Stimulated activated CD8-positive, alpha-beta memory T cell treated with anti-CD3 and anti-CD28 coated beads, Interleukin-7, amount 100 ng/mL, for 4 hours (primary cell): Measurements from ENCODE around the gene CNEP1R1.

Experiments
- DNase-seq, 2 donors: peaks; one replicate each; pipeline ENCODE4 v3.0.0-alpha.2; 2020; ENCODE audit warnings: low read depth in 2 of 2

CNEP1R1 gene

GRCh38 chr16:50065241-50065623, 40.2 kb downstream of the CNEP1R1 start:
- DNase-seq: no peak

DNA sequence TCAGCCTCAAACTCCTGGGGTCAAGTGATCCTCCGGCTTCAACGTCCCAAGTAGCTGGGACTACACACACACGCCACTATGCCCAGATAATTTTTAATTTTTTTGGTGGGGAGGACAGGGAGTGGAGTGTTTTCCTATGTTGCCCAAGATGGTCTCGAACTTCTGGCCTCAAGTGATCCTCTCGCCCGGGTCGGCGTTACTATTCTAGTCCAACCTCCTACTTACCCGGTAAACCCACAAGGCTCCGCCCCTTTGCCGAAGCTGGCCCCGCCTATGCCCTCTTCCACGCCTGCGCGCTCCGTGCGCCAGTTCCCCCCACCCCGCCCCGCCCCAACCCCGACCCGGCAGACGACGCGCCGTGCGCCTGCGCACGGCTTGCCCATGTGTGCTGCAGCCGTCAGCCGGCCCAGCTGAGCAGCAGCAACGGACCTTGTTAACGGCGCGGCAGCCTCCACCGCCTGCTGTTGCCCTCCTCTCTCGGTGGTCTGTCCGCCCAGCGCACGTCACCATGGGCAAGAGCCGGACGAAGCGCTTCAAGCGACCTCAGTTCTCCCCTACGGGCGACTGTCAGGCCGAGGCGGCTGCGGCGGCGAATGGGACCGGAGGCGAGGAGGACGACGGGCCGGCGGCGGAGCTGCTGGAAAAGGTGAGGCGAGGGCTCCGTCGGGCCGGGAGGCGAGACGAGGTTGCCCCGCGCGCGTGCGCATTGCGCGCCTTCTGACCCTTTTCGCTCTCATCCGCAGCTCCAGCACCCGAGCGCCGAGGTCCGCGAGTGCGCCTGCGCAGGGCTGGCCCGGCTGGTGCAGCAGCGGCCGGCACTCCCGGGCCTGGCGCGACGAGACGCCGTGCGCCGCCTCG, 40.8 kb downstream of the CNEP1R1 start, which contains the start of gene HEATR3:
HEATR3 (plus strand) TSS at position 347 of the 858 bp plus-strand sequence; CDS start at position 509, 162 bp downstream.
- peak; percentile 87 for DNase-seq

GRCh38 chr16:50066482-50067289, 41.7 kb downstream of the CNEP1R1 start:
- no peak for DNase-seq

- no peak for DNase-seq
Measured at GRCh38 chr16:50067290-50067853, 42.3 kb downstream of the CNEP1R1 start.

DNA sequence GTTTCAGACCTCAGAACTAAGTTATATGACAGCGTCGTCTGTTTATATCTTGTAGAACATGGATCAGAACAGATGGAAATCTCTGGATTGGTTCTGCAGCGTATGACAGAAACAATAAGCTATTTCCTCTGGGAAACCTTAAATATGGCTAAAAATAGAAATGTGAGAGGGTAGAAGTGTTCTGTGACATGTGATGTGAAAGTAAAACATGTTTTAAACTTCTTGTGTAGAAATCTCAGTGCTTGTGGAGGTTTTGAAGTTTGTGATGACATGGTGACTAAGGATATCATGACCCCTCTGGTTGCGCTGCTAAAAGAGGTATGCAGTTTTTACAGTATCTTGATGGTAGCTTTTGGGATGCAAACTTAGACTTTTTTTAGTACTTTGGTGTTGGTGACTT, 43.5 kb downstream of the CNEP1R1 start:
- DNase-seq: no peak

- no peak for DNase-seq
Measured at GRCh38 chr16:50069060-50069459, 44.0 kb downstream of the CNEP1R1 start.

- DNase-seq: no peak
Measured at GRCh38 chr16:50071075-50071671, 46.1 kb downstream of the CNEP1R1 start.

DNA sequence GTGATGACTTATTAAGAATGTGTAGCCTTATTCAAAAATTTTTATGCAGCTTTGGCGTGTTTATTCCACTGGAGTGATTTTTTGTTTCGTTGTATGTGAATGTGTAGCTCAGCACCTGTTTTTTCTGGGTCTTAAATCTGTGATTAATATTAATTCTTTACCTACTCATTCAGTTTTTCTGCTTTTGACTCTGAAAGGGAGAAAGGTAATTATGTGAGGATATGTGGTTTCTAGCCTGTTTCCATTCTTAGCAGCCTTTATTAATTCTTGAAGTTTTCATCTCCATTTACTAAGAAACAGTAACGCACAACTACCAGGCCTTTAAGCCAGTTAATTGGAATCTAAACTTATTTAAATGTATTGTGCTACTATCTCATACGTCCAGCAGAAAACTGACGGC, 47.7 kb downstream of the CNEP1R1 start:
- no peak for DNase-seq

GRCh38 chr16:50079397-50080140, 54.5 kb downstream of the CNEP1R1 start:
- no peak for DNase-seq

DNA sequence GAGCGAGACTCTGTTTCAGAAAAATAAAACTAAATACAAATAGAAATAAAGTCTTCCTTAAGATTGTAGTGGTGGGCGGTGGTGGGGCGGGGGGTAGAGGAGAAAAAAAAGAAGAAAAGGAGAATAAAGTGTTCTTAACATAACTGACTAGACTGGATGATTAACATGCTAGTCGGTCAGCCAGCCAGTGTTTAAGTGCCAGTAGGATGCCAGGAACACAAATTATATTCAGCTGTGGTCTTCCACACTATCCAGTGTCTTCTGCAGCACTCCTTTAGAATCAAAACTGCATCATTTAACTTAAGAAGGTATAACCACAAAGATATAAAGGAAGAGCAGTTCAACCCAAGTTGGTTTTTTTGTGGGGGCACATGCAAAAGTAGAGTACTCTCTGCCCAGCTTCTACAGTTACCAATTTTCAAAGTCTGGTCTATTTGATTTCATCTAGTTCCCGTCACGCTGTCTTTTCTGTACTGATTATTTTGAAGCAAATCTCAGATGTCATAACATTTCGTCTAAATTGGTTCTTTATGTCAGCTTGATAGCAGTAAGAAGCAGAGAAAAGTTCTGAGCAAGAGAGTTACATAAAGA, 56.5 kb downstream of the CNEP1R1 start:
- DNase-seq: no peak

DNA sequence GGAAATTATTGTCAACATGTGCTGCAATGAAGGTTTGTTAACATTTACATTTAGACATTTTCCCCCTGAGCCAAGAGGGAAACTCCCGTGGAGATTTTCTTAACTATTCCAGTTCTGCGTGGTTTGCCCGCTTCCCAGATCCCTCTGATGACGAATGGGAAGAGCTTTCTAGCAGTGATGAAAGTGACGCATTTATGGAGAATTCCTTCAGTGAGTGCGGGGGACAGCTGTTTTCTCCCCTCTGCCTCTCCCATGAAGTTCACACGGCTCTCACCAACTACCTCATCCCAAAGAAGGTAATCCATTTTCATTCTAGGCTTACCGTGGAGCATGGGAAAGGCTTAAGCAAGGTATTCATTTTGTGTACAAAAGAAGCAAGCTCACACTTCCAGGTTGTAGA, 59.0 kb downstream of the CNEP1R1 start:
- no peak for DNase-seq

DNA sequence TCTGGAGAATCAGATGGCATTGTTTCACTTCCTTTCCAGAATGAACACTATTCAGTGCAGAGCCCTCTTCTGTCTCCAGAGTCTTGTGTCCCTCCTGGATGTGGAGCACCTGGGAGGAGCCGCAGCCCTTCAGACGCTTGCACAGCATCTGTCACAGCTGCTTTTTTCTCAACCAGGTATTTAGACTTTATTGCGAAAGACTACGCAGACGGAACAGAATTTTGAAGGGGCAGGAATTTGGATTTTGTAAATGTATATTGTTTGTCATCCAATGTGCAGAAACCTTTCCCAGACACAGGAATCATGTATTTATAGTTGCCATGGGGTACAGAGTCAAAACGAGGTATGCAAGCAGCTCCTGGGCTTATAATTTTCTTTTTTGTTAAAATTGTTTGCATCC, 61.2 kb downstream of the CNEP1R1 start:
- no peak for DNase-seq
